DOHH2 (cell line): Measurements from ENCODE around the gene ATP11A.

Experiments
- H3F3A ChIP-seq: fragments of 200-600 bp; sonication (generic), shearing (Covaris generic); 2 replicates; pipeline ENCODE4 v1.6.0; 2016; ENCODE audit warnings: antibody characterized with exemption, mild to moderate bottlenecking; ENCODE audit not compliant: control insufficient read depth, insufficient read depth
- H3K27ac ChIP-seq: fragments of 200-600 bp; sonication (generic); 2 replicates; pipeline ENCODE4 v1.5.1; 2014; ENCODE audit warnings: low read depth, mild to moderate bottlenecking, low read length, moderate library complexity
- H3K27me3 ChIP-seq: fragments of 200-600 bp; sonication (generic); 2 replicates; pipeline ENCODE4 v1.6.1; 2014; ENCODE audit warnings: mild to moderate bottlenecking, low read length, mixed read lengths; ENCODE audit not compliant: control insufficient read depth
- H3K36me3 ChIP-seq: fragments of 200-600 bp; sonication (generic); 2 replicates; pipeline ENCODE4 v1.6.1; 2014; ENCODE audit warnings: mild to moderate bottlenecking, low read length, moderate library complexity, mixed read lengths; ENCODE audit not compliant: control insufficient read depth
- H3K4me1 ChIP-seq: fragments of 200-600 bp; sonication (generic); 2 replicates; pipeline ENCODE4 v1.6.1; 2014; ENCODE audit warnings: mild to moderate bottlenecking, low read length, mixed read lengths; ENCODE audit not compliant: control insufficient read depth
- H3K4me2 ChIP-seq: fragments of 200-600 bp; sonication (generic); 2 replicates; pipeline ENCODE4 v1.6.0; 2014; ENCODE audit warnings: mild to moderate bottlenecking, low read length, moderate library complexity
- H3K4me3 ChIP-seq: fragments of 200-600 bp; sonication (generic); 2 replicates; pipeline ENCODE4 v1.5.1; 2014; ENCODE audit warnings: mild to moderate bottlenecking, low read length, mixed read lengths
- H3K79me2 ChIP-seq: fragments of 200-600 bp; sonication (generic); 2 replicates; pipeline ENCODE4 v1.6.1; 2014; ENCODE audit warnings: mild to moderate bottlenecking, low read length, mixed read lengths; ENCODE audit not compliant: control insufficient read depth
- H3K9me2 ChIP-seq: fragments of 200-600 bp; sonication (generic); replicated peaks from 2 replicates; pipeline ENCODE4 v1.6.1; 2014; ENCODE audit warnings: mild to moderate bottlenecking, low read length, mixed read lengths; ENCODE audit not compliant: control insufficient read depth
- H3K9me3 ChIP-seq: fragments of 200-600 bp; sonication (generic); 2 replicates; pipeline ENCODE4 v1.6.1; 2014; ENCODE audit warnings: antibody characterized with exemption, low read length, mixed read lengths; ENCODE audit not compliant: control insufficient read depth, insufficient read depth
- H4K20me1 ChIP-seq: fragments of 200-600 bp; sonication (generic); 2 replicates; pipeline ENCODE4 v1.6.0; 2014; ENCODE audit warnings: low read depth, mild to moderate bottlenecking, antibody characterized with exemption, low read length, moderate library complexity; ENCODE audit not compliant: control insufficient read depth, insufficient read depth
- CTCF ChIP-seq: fragments of 200-600 bp; sonication (generic); IDR thresholded peaks from one replicate; pipeline ENCODE4 v1.5.1; 2014; ENCODE audit warnings: antibody characterized with exemption, mild to moderate bottlenecking, low read depth, low read length; ENCODE audit not compliant: poor library complexity, severe bottlenecking
- EZH2phosphoT487 ChIP-seq: fragments of 200-600 bp; sonication (generic); IDR thresholded peaks from 2 replicates; pipeline ENCODE4 v1.6.1; 2017; ENCODE audit warnings: borderline replicate concordance, mild to moderate bottlenecking, antibody characterized with exemption, low read length, moderate library complexity, mixed read lengths

The ATP11A gene

GRCh38 chr13:112813552-112813951 lies 123.7 kb downstream of the ATP11A start:
- TF ChIP-seq CTCF = no peak
- no peak for TF ChIP-seq EZH2phosphoT487
- no peaks in the 10 kb centered on the region for H3K4me1 ChIP-seq
- H3K27ac ChIP-seq = no peak overlapping the region
- no peaks in the 10 kb centered on the region for H3K9me2 ChIP-seq
- H3F3A ChIP-seq = no peaks in the 10 kb centered on the region
- no peaks in the 10 kb centered on the region for H3K9me3 ChIP-seq
- no peak overlapping the region for H3K4me2 ChIP-seq
- peaks cover 9% of the 10 kb centered on the region; the same call in 1 of the 2 replicates for H3K36me3 ChIP-seq
- H4K20me1 ChIP-seq = no peaks in the 10 kb centered on the region
- H3K27me3 ChIP-seq = no peaks in the 10 kb centered on the region
- no peaks in the 10 kb centered on the region for H3K79me2 ChIP-seq
- no peak overlapping the region for H3K4me3 ChIP-seq

- Histone ChIP-seq H3K4me2 (no peak overlapping the region), H3K36me3 (peaks cover 13% of the 10 kb centered on the region), H3K4me3 (no peak overlapping the region), H3K27me3 (no peaks in the 10 kb centered on the region), H3K4me1 (no peaks in the 10 kb centered on the region), H4K20me1 (no peaks in the 10 kb centered on the region), H3K9me2 (no peaks in the 10 kb centered on the region), H3K27ac (no peak overlapping the region), H3F3A (no peaks in the 10 kb centered on the region), H3K79me2 (no peaks in the 10 kb centered on the region), H3K9me3 (no peaks in the 10 kb centered on the region)
- no peak for TF ChIP-seq CTCF
- TF ChIP-seq EZH2phosphoT487 = no peak
Measured at GRCh38 chr13:112814905-112815585, 125.2 kb downstream of the ATP11A start.

GRCh38 chr13:112815871-112816270 lies 126.0 kb downstream of the ATP11A start:
- Histone ChIP-seq H3K4me1 (no peaks in the 10 kb centered on the region), H4K20me1 (no peaks in the 10 kb centered on the region), H3K4me2 (no peak overlapping the region), H3F3A (no peaks in the 10 kb centered on the region), H3K4me3 (no peak overlapping the region), H3K27me3 (no peaks in the 10 kb centered on the region), H3K9me3 (no peaks in the 10 kb centered on the region), H3K9me2 (no peaks in the 10 kb centered on the region), H3K27ac (no peak overlapping the region), H3K79me2 (no peaks in the 10 kb centered on the region), H3K36me3 (peaks cover 16% of the 10 kb centered on the region)
- TF ChIP-seq EZH2phosphoT487 (no peak), CTCF (no peak)
